Anterior cingulate cortex (tissue), 58 donors: Measurements from ENCODE around the gene SLIT3.
A peak's percentile ranks its signal among the peaks of the same experiment; 100 is the strongest.

Experiments used
- DNase-seq, 58 donors: peaks; one replicate each; lab custom pipeline; 2025; lab: John Stamatoyannopoulos, UW

The SLIT3 gene

DNA sequence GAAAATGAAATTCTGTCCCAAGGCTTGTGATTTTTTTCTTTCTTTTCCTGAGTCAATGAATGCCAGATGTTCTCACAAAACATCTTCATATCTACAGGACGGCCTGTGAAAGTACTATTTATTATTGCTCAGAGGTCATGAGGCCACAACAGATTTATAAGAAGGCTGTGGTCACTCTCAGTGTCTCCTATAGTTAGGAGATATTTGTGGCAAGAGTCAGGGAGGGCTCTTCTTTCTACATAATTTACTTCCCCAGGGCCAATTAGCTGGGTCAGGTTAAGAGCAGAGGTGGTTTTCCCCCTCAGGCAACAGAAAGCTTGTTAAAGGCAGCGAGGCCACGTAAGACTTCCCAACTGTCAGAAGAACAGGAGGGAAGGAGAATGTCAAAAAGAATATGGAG lies 248.7 kb downstream of the SLIT3 start:
- DNase-seq = no peak

DNA sequence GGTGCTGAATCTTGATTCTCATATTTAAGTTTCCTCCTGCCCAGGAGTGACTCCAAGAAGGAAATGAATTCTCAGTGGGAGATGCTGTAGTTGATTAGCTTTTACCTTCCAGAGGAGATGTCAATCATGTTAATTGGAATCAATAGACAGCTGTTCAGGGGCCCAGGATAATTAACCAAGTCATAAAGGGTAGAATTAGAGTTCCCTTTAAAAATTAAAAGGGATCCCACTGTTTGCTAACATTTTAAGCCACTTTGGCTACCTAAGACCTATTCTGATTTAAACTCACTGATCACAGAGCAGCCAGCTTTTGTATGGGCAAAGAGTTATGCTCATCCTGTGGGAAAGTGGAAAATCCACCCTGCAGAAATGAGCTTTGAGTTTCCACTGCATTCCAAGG lies 249.6 kb downstream of the SLIT3 start:
- DNase-seq = no peak

DNA sequence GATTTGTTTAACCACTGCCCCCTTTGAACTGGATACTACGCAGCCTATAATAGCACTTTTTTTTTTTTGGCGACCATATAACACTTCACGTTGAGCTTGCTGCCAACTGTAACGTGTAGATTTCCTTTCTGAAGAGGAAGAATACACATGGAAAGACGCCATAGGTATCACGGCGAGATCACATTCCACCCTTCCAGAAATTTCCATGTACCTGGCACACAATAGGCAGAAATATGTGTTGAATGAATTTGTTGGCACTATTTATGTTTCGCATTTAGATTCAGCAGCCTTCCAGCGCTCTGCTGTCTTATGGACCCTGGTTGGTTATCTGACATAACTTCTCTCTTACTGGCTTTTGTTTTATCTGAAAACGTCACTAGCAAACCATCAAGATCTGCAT lies 250.3 kb downstream of the SLIT3 start:
- no peak for DNase-seq

- peak in 21 of 58 donors; percentile 1 to 59 (median 15) for DNase-seq
Observed at GRCh38 chr5:169050146-169050571, 250.8 kb downstream of the SLIT3 start.

DNA sequence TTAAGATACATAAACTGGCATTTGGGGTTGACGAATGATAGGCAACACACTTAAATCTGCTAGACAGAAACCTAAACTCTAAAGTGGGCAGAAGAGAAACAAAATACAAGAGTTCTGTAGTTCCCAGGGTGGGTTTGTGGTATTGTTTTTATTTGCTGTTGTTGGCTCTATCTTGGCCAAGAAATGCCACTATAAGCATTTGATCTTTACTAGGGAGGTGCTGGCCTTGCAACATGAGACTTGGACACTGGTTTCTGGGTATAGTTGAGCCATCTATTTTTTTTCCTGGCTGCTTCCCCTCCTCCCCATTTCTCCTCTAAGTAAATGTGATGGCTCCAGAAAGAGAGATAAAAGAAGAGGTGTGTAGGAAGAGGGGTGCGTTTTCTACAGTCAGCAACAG lies 251.2 kb downstream of the SLIT3 start:
- no peak for DNase-seq

- DNase-seq = no peak
Observed at GRCh38 chr5:169048181-169049125, 252.5 kb downstream of the SLIT3 start.

- no peak for DNase-seq
Observed at GRCh38 chr5:169044962-169045361, 256.0 kb downstream of the SLIT3 start.

- DNase-seq = no peak
Observed at GRCh38 chr5:169041180-169041579, 259.8 kb downstream of the SLIT3 start.

GRCh38 chr5:169039592-169039991 lies 261.3 kb downstream of the SLIT3 start:
- DNase-seq = no peak

- no peak for DNase-seq
Observed at GRCh38 chr5:169037466-169037865, 263.5 kb downstream of the SLIT3 start.

DNA sequence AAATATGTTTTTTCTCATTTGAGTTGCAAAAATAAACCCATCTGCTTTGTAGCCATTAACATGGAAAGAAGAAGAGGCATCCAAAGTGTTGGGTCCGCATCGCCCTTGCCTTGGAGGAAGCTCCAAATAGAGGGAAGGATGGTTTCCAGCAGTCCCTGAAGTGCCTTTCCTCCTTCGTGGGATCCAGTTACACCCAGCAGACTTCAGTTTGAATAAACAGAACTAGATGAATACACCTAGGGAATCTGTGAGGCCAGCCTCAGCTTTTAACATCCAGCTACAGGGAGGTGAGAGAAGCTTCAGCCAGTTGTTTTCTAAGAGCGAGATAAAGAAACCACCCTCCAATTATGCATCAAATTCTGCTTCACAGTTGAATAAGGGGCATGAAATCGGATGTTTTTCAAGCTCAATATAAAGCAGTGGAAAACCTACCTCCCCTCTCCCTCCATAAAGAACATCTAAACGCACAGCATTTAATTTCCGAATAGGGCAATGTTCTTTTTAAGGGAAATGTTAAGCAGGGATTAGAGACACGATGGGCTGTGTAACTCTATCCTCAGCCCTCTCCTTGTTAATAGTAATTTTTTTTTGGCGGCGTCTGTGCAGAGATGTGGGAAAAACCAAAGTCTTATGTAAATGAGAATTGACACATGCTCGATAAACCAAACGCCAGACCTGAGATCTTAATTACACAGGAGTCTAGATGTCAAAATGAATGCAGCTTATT lies 264.7 kb downstream of the SLIT3 start:
- DNase-seq = no peak

- DNase-seq = no peak
Observed at GRCh38 chr5:169029661-169030274, 271.2 kb downstream of the SLIT3 start.

- no peak for DNase-seq
Observed at GRCh38 chr5:169029037-169029436, 271.9 kb downstream of the SLIT3 start.

- no peak for DNase-seq
Observed at GRCh38 chr5:169027501-169028061, 273.4 kb downstream of the SLIT3 start.

DNA sequence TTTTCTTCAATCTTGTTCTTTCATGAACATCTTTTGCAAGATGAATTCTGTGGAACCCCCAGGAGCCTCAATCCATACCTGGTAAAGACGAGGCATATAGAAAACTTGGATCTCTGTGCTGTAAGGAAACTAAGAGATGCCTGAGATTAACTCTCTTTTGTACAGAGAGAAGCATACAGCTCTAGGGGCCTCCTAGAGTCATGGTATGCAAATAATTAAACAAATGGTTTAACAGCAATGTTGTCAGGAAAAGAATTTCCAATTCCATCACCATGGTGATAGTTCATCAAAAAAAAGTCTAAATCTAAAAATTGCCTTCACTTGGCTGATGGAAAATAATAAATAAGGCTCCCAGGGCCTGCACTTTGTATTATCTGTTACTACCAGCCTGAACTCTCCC lies 275.4 kb downstream of the SLIT3 start:
- no peak for DNase-seq

DNA sequence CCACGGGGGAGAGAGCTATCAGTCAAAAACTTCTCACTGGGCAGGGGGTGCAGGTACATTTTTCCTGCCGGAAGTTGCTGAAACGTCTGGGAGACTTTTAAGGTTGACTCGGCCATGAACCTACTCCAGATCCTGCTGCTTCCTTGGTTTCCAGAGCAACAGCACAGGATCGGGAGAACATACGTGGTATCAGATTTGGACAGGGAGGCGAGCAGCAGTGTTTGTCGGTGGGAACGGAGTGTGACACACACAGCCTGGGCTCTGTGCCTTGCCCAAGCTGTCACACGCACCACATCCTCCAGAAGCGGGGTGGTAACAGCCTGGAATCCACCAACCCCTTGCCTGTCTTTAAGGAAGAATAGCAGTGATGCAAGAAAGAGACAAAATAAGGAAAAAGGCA lies 276.5 kb downstream of the SLIT3 start:
- DNase-seq = peak in 39 of 58 donors; percentile 7 to 83 (median 45)

GRCh38 chr5:169022718-169023117 lies 278.2 kb downstream of the SLIT3 start:
- no peak for DNase-seq

GRCh38 chr5:169020102-169020501 lies 280.8 kb downstream of the SLIT3 start:
- DNase-seq = no peak

GRCh38 chr5:169018925-169019324 lies 282.0 kb downstream of the SLIT3 start:
- peak in 1 of 58 donors; percentile 15 for DNase-seq

- no peak for DNase-seq
Observed at GRCh38 chr5:169015991-169016390, 284.9 kb downstream of the SLIT3 start.

GRCh38 chr5:169013846-169014245 lies 287.1 kb downstream of the SLIT3 start:
- no peak for DNase-seq
